Adipose tissue (tissue), 3 donors: ENCODE data around the gene PACRG. TPM values are rescaled to one million over a fixed set of nuclear protein-coding genes. Genes with fewer than 3 reads are reported as not detected.

Source experiments
- polyA plus RNA-seq, 3 donors: library from polyadenylated mRNA; stranded (reverse); fragments of 200-250 nt; gene quantifications; one replicate each; pipeline ENCODE4 v1.2.3, GENCODE V29; 2013
- donor health status: healthy with polysubstance abuse.
- donor health status: Bipolar disorder and iron deficiency.
- donor health status: healthy.

The PACRG gene
- polyA plus RNA-seq, 3 donors: 0.34 to 4.8 TPM; not detected in 1

Other genes starting within 250 kb of the PACRG start
- 10 to 100 TPM in 1 of 3 donors, 1 to 10 TPM in 1, under 1 TPM in 1; 0.41 to 16.8 (median 2.1) TPM for gene PRKN, start 208 bp upstream of the PACRG start, polyA plus RNA-seq